ENCODE measurements around the gene ISL1. TPM values are rescaled to one million over a fixed set of nuclear protein-coding genes. Genes with fewer than 3 reads are reported as not detected.
A peak's percentile ranks its signal among the peaks of the same experiment; 100 is the strongest.

ISL1 gene
- total and polyA plus RNA-seq, 2 of the 8 experiments (the other 6 are each of a cell fraction or from before 2014, with no cell fraction given), result 0.05 to 0.19 TPM

GRCh38 chr5:51386916-51387883 is 4.0 kb downstream of the ISL1 start:
- Histone ChIP-seq H4K5ac (ENCODE audit: insufficient read length, low read depth, low read length) (no peak overlapping the region), H3K4me3 (ENCODE audit: extremely low read depth in 1 of 4, insufficient read depth in 2 of 4, low read depth in 3 of 4, low read length in 4 of 4) (peak overlapping the region; percentile 55 to 59 (median 58)), H2BK120ac (replicated peaks; ENCODE audit: low read depth, low read length) (no peak overlapping the region), H3K23ac (ENCODE audit: insufficient read length) (no peak overlapping the region), H3K4me1 (replicated peaks in 1 of 4; ENCODE audit: control insufficient read depth in 3 of 4, insufficient read depth in 4 of 4, low read length in 3 of 4) (peaks cover 12 to 43% (median 35%) of the 10 kb centered on the region in 4 experiments), H2AK5ac (ENCODE audit: low read depth, low read length) (no peak overlapping the region), H4K91ac (replicated peaks; ENCODE audit: insufficient read length, low read length) (no peak overlapping the region), H3K18ac (ENCODE audit: extremely low read depth, low read length) (peak overlapping the region; percentile 52; the same call in 1 of the 2 replicates), H2AFZ (ENCODE audit: low read length) (peak overlapping the region; percentile 58; the same call in 1 of the 2 replicates), H3K79me1 (ENCODE audit: low read depth, low read length) (no peaks in the 10 kb centered on the region), H2BK15ac (ENCODE audit: low read length) (0 out of 2 replicates have a peak overlapping the region, but pooled peaks have one; percentile 89), H3K4ac (replicated peaks; ENCODE audit: insufficient read length, low read depth, low read length) (no peak overlapping the region), H3K9ac (replicated peaks in 1 of 4; ENCODE audit: extremely low read depth in 1 of 4, low read depth in 3 of 4, low read length in 3 of 4) (no peak overlapping the region), H3K27ac (ENCODE audit: low read depth, low read length) (no peak overlapping the region), H3K36me3 (ENCODE audit: control insufficient read depth in 2 of 4, insufficient read depth in 4 of 4, low read length in 3 of 4) (no peaks in the 10 kb centered on the region), H4K8ac (ENCODE audit: extremely low read depth, insufficient read depth, low read length) (peak overlapping the region; percentile 20; the same call in 1 of the 2 replicates), H3K79me2 (ENCODE audit: control insufficient read depth in 1 of 2, insufficient read depth in 2 of 2, low read length in 2 of 2) (no peaks in the 10 kb centered on the region), H2BK12ac (ENCODE audit: low read depth, low read length) (peak overlapping the region; percentile 95; the same call in 1 of the 2 replicates), H3K14ac (ENCODE audit: insufficient read length) (no peak overlapping the region), H3K4me2 (ENCODE audit: insufficient read depth in 1 of 2, low read depth in 2 of 2, low read length in 2 of 2) (peak overlapping the region; percentile 99), H2BK5ac (ENCODE audit: low read depth, low read length) (peak overlapping the region; percentile 67; the same call in 1 of the 2 replicates), H3K27me3 (replicated peaks in 1 of 4; ENCODE audit: control insufficient read depth in 3 of 4, extremely low read depth in 1 of 4, insufficient read depth in 3 of 4, low read length in 3 of 4) (peaks cover 61 to 99% (median 85%) of the 10 kb centered on the region in 4 experiments), H3K56ac (replicated peaks; ENCODE audit: insufficient read length, low read depth, low read length) (no peak overlapping the region), H3K23me2 (ENCODE audit: low read depth, low read length) (peaks cover 25% of the 10 kb centered on the region), H3K9me3 (ENCODE audit: insufficient read depth in 2 of 2, low read depth in 1 of 2, low read length in 1 of 2) (no peaks in the 10 kb centered on the region; a peak in 1 of 4 replicates), H2BK20ac (ENCODE audit: low read length) (peak overlapping the region; percentile 94; the same call in 1 of the 2 replicates), H4K20me1 (replicated peaks in 1 of 2; ENCODE audit: control insufficient read depth in 1 of 2, insufficient read depth in 2 of 2, low read length in 2 of 2) (peaks cover 8 to 21% of the 10 kb centered on the region in 2 experiments)
- WGBS, 2 experiments (ENCODE audit: extremely low coverage in 1 of 2, insufficient coverage in 1 of 2, insufficient read length in 1 of 2, insufficient replicate concordance in 2 of 2, low coverage in 1 of 2, low lambda C conversion rate in 2 of 2, missing lambda C conversion rate in 1 of 2), result 0% methylated on average over 31 of the region's 38 CpGs; no CpG with 5 or more reads in 1 of the 2 experiments
- ChIA-PET CTCF (ENCODE audit: partially characterized antibody) (interaction anchor here (0.7 to 2.2 kb wide), 8 partner anchors 10 to 1268 kb away, joined by 3 to 6 read pairs (median 3); no protein-coding TSS in a partner anchor), POLR2A (ENCODE audit: partially characterized antibody) (interaction anchor here (0.7 to 2.6 kb wide), 6 partner anchors 8 to 420 kb away, joined by 3 to 9 read pairs (median 4); no protein-coding TSS in a partner anchor)
- peak in 1 of 2 experiments; percentile 74 for DNase-seq (ENCODE audit: low read depth in 1 of 2, low spot score in 2 of 2)
- no peak for FAIRE-seq
- no peak for TF ChIP-seq RFX5 (IDR thresholded peaks at IDR 0.05; ENCODE audit: borderline replicate concordance, low read depth, low read length)
- TF ChIP-seq POLR2AphosphoS5 (IDR thresholded peaks at IDR 0.05; ENCODE audit: low read depth, low read length), result no peak
- TF ChIP-seq EP300 (IDR thresholded peaks at IDR 0.05; ENCODE audit: borderline replicate concordance in 1 of 2, low read depth in 2 of 2, low read length in 2 of 2), result no peak
- no peak for TF ChIP-seq SIRT6 (IDR thresholded peaks at IDR 0.05; ENCODE audit: low read length)
- TF ChIP-seq YY1 (IDR thresholded peaks at IDR 0.05; ENCODE audit: low read depth, low read length), result no peak
- TF ChIP-seq CTCF (IDR thresholded peaks at IDR 0.05; ENCODE audit: control extremely low read depth in 1 of 3, insufficient read depth in 1 of 3, low read depth in 1 of 3, low read length in 3 of 3), result no peak
- no peak for TF ChIP-seq CBX5 (IDR thresholded peaks at IDR 0.05; ENCODE audit: low read depth, low read length)

Measured in H1 (cell line).